ENCODE data around the gene POC1A.

DNA sequence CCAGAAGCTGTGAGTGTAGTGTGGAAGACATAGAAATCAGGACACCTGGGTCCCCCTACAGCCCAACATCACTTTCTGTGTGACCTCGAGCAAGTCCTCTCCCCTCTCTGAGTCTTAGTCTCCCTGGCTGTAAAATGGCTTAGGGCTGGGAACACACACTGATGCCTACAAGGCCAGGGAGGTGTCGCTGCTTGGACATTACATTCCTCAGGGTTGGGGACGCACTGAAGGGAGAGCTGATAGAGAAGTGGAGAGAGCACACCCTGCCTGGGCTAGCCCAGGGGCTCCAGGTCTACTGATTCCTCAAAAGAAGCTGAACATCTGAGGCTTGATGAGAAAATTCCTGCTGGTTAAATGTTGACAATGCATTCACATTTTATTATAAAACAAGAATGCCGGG is 37.4 kb upstream of the POC1A start:
- TF ChIP-seq, protein P1, sequence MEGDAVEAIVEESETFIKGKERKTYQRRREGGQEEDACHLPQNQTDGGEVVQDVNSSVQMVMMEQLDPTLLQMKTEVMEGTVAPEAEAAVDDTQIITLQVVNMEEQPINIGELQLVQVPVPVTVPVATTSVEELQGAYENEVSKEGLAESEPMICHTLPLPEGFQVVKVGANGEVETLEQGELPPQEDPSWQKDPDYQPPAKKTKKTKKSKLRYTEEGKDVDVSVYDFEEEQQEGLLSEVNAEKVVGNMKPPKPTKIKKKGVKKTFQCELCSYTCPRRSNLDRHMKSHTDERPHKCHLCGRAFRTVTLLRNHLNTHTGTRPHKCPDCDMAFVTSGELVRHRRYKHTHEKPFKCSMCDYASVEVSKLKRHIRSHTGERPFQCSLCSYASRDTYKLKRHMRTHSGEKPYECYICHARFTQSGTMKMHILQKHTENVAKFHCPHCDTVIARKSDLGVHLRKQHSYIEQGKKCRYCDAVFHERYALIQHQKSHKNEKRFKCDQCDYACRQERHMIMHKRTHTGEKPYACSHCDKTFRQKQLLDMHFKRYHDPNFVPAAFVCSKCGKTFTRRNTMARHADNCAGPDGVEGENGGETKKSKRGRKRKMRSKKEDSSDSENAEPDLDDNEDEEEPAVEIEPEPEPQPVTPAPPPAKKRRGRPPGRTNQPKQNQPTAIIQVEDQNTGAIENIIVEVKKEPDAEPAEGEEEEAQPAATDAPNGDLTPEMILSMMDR (IDR thresholded peaks at IDR 0.05 in 8 of 11, conservative IDR thresholded peaks at IDR 0.05 in 3 of 11), result no peak
- TF ChIP-seq POLR2AphosphoS5 (IDR thresholded peaks at IDR 0.05), result no peak
